ENCODE measurements around the gene LCE3E. TPM values are rescaled to one million over a fixed set of nuclear protein-coding genes. Genes with fewer than 3 reads are reported as not detected.

The LCE3E gene
- total RNA-seq, 1 donor from 2014 or later: not detected

GRCh38 chr1:152516082-152516481, 50.5 kb downstream of the LCE3E start:
- no peak overlapping the region for H3K4me3 Mint-ChIP-seq (ENCODE audit: unreplicated experiment)
- no peaks in the 10 kb centered on the region for H3K36me3 Mint-ChIP-seq (ENCODE audit: low read depth)
- DNase-seq (ENCODE audit: low spot score): no peak
- H3K9me3 Mint-ChIP-seq (ENCODE audit: low read depth): peaks cover 13% of the 10 kb centered on the region
- TF ChIP-seq CTCF (IDR thresholded peaks at IDR 0.05): no peak
- no peaks in the 10 kb centered on the region for H3K4me1 Mint-ChIP-seq (ENCODE audit: low read depth)
- H3K27ac Mint-ChIP-seq (ENCODE audit: unreplicated experiment): no peak overlapping the region
- no peaks in the 10 kb centered on the region for H3K27me3 Mint-ChIP-seq (ENCODE audit: low read depth)

Other genes with a start within 250 kb of the LCE3E start
- gene FLG, start 241.5 kb downstream of the LCE3E start, total RNA-seq: not detected in 3 replicates
- gene FLG2, start 206.8 kb downstream of the LCE3E start, total RNA-seq: not detected in 3 replicates
- gene CRNN, start 152.5 kb downstream of the LCE3E start, total RNA-seq: not detected in 3 replicates
- not detected in 3 replicates for gene LCE5A, start 56.0 kb downstream of the LCE3E start, total RNA-seq
- not detected in 3 replicates for gene CRCT1, start 52.3 kb downstream of the LCE3E start, total RNA-seq
- not detected in 3 replicates for gene LCE3D, start 13.7 kb upstream of the LCE3E start, total RNA-seq
- gene LCE3C, start 33.5 kb upstream of the LCE3E start, total RNA-seq: not detected in 3 replicates
- gene LCE3B, start 47.0 kb upstream of the LCE3E start, total RNA-seq: not detected in 3 replicates
- not detected in 3 replicates for gene LCE3A, start 56.3 kb upstream of the LCE3E start, total RNA-seq
- gene LCE2D, start 96.6 kb upstream of the LCE3E start, total RNA-seq: not detected in 3 replicates
- gene LCE2C, start 108.5 kb upstream of the LCE3E start, total RNA-seq: not detected in 3 replicates
- not detected in 3 replicates for gene LCE2B, start 119.3 kb upstream of the LCE3E start, total RNA-seq
- gene LCE2A, start 131.6 kb upstream of the LCE3E start, total RNA-seq: not detected in 3 replicates
- gene LCE4A, start 141.4 kb upstream of the LCE3E start, total RNA-seq: not detected in 3 replicates
- not detected in 3 replicates for gene KPRP, start 191.2 kb upstream of the LCE3E start, total RNA-seq
- not detected in 3 replicates for gene LCE1F, start 208.4 kb upstream of the LCE3E start, total RNA-seq
- gene LCE1E, start 219.5 kb upstream of the LCE3E start, total RNA-seq: not detected in 3 replicates
- not detected in 3 replicates for gene LCE1D, start 229.9 kb upstream of the LCE3E start, total RNA-seq
- not detected in 3 replicates for gene LCE1C, start 239.9 kb upstream of the LCE3E start, total RNA-seq
- not detected in 3 replicates for gene LCE1B, start 245.2 kb upstream of the LCE3E start, total RNA-seq

Data from chondrocyte (in vitro differentiated cells).